ENCODE data around the gene SLC22A17.

GRCh38 chr14:23335623-23336022 lies 17.1 kb downstream of the SLC22A17 start:
- TF ChIP-seq CTCF (IDR thresholded peaks at IDR 0.05) (no peak), POLR2A (IDR thresholded peaks at IDR 0.05) (no peak), EP300 (IDR thresholded peaks at IDR 0.05) (no peak)

Data from ovary (tissue), 3 donors.